Peyer's patch (tissue), 4 donors: ENCODE results near the gene DHX30. TPM values are rescaled to one million over a fixed set of nuclear protein-coding genes. Genes with fewer than 3 reads are reported as not detected.

Experiments used
- DNase-seq, 3 donors: peaks; one replicate each; pipeline ENCODE4 v3.0.0-alpha.2; 2017 to 2019
- H3K27ac ChIP-seq, 4 donors: fragments of 200-600 bp; sonication (generic); one replicate each; pipeline ENCODE4 v1.5.1; 2016 to 2019
- H3K27me3 ChIP-seq, 2 donors: fragments of 200-600 bp; sonication (generic); one replicate each; pipeline ENCODE4 v1.5.1; 2019
- H3K36me3 ChIP-seq, 3 donors: fragments of 200-600 bp; sonication (generic); one replicate each; pipeline ENCODE4 v1.5.1; 2016 to 2019
- H3K4me1 ChIP-seq, 4 donors: fragments of 200-600 bp; sonication (generic); one replicate each; pipeline ENCODE4 v1.5.1; 2016 to 2019
- H3K4me3 ChIP-seq, 4 donors: fragments of 200-600 bp; sonication (generic); 1 replicate in 3 of 4; 2 replicates in 1 of 4; pipeline ENCODE4 v1.5.1; 2016 to 2019; ENCODE audit warnings: mild to moderate bottlenecking in 1 of 4
- H3K9me3 ChIP-seq, 4 donors: fragments of 200-600 bp; sonication (generic); one replicate each; pipeline ENCODE4 v1.5.1; 2016 to 2019; ENCODE audit warnings: mild to moderate bottlenecking in 1 of 4
- CTCF ChIP-seq, 6 experiments: fragments of 450-650 bp in 4 of 6; fragments of 200-600 bp in 2 of 6; sonication (generic) in 1 of 6; IDR thresholded peaks; one replicate each; pipeline ENCODE4 v1.5.1; 2017 to 2019; ENCODE audit warnings: antibody characterized with exemption in 6 of 6, mild to moderate bottlenecking in 3 of 6, moderate library complexity in 1 of 6
- POLR2A ChIP-seq, 2 donors: fragments of 450-650 bp; IDR thresholded peaks; one replicate each; pipeline ENCODE4 v1.5.1; 2017; ENCODE audit warnings: antibody characterized with exemption in 2 of 2, mild to moderate bottlenecking in 2 of 2, moderate library complexity in 2 of 2
- total RNA-seq, 4 donors: library from RNA; depleted of rRNA; stranded (reverse); fragments of >200 nt; gene quantifications; one replicate each; pipeline ENCODE4 v1.1.0, GENCODE V29; 2016

The DHX30 gene
- total RNA-seq, 4 donors from 2014 or later: 42.0 to 72.9 (median 58.5) TPM

GRCh38 chr3:47846186-47846879 lies 43.4 kb downstream of the DHX30 start:
- H3K36me3 ChIP-seq: peaks cover 0 to 100% (median 0%) of the 10 kb centered on the region in 3 donors

GRCh38 chr3:47846880-47847248 lies 43.9 kb downstream of the DHX30 start:
- Histone ChIP-seq H3K4me3 (no peak overlapping the region), H3K4me1 (no peaks in the 10 kb centered on the region), H3K9me3 (no peaks in the 10 kb centered on the region), H3K27me3 (no peaks in the 10 kb centered on the region), H3K36me3 (peaks cover 0 to 99% (median 0%) of the 10 kb centered on the region in 3 donors), H3K27ac (no peak overlapping the region)
- no peak for DNase-seq
- TF ChIP-seq POLR2A (IDR thresholded peaks at IDR 0.05) (no peak), CTCF (IDR thresholded peaks at IDR 0.05) (no peak)

More at GRCh38 chr3:47846186-47846879, 43.4 kb downstream of the DHX30 start:
- no peaks in the 10 kb centered on the region for H3K4me1 ChIP-seq
- no peak overlapping the region for H3K27ac ChIP-seq
- no peak overlapping the region for H3K4me3 ChIP-seq
- no peaks in the 10 kb centered on the region for H3K27me3 ChIP-seq
- no peak for DNase-seq
- no peaks in the 10 kb centered on the region for H3K9me3 ChIP-seq
- TF ChIP-seq POLR2A (IDR thresholded peaks at IDR 0.05): no peak
- TF ChIP-seq CTCF (IDR thresholded peaks at IDR 0.05): no peak

GRCh38 chr3:47847260-47847659 lies 44.3 kb downstream of the DHX30 start:
- H3K27me3 ChIP-seq: no peaks in the 10 kb centered on the region
- DNase-seq: no peak
- no peak overlapping the region for H3K4me3 ChIP-seq
- H3K27ac ChIP-seq: no peak overlapping the region
- H3K36me3 ChIP-seq: peaks cover 0 to 99% (median 0%) of the 10 kb centered on the region in 3 donors
- TF ChIP-seq CTCF (IDR thresholded peaks at IDR 0.05): no peak
- TF ChIP-seq POLR2A (IDR thresholded peaks at IDR 0.05): no peak
- H3K9me3 ChIP-seq: no peaks in the 10 kb centered on the region
- no peaks in the 10 kb centered on the region for H3K4me1 ChIP-seq

GRCh38 chr3:47847801-47848518 lies 45.0 kb downstream of the DHX30 start:
- DNase-seq: no peak
- Histone ChIP-seq H3K4me3 (no peak overlapping the region), H3K27me3 (no peaks in the 10 kb centered on the region), H3K27ac (no peak overlapping the region), H3K36me3 (peaks cover 0 to 99% (median 0%) of the 10 kb centered on the region in 3 donors), H3K4me1 (no peaks in the 10 kb centered on the region), H3K9me3 (no peaks in the 10 kb centered on the region)
- TF ChIP-seq POLR2A (IDR thresholded peaks at IDR 0.05): no peak
- no peak for TF ChIP-seq CTCF (IDR thresholded peaks at IDR 0.05)

- H3K27me3 ChIP-seq: no peaks in the 10 kb centered on the region
- peaks cover 0 to 99% (median 0%) of the 10 kb centered on the region in 3 donors for H3K36me3 ChIP-seq
- no peak for DNase-seq
- H3K27ac ChIP-seq: no peak overlapping the region
- no peak for TF ChIP-seq CTCF (IDR thresholded peaks at IDR 0.05)
- TF ChIP-seq POLR2A (IDR thresholded peaks at IDR 0.05): no peak
- no peak overlapping the region for H3K4me3 ChIP-seq
- no peaks in the 10 kb centered on the region for H3K4me1 ChIP-seq
- no peaks in the 10 kb centered on the region for H3K9me3 ChIP-seq
Measured at GRCh38 chr3:47848599-47849117, 45.7 kb downstream of the DHX30 start.
